Breast epithelium (tissue), 4 donors: Measurements from ENCODE around the gene CDH4. TPM values are rescaled to one million over a fixed set of nuclear protein-coding genes. Genes with fewer than 3 reads are reported as not detected.

Experiments
- DNase-seq, 2 donors: peaks; one replicate each; pipeline ENCODE4 v3.0.0-alpha.2; 2019; ENCODE audit warnings: low spot score in 2 of 2
- H3K27ac ChIP-seq, 2 donors: fragments of 200-600 bp; sonication (generic) in 1 of 2; one replicate each; pipeline ENCODE4 v1.5.1; 2016 to 2019; ENCODE audit warnings: mild to moderate bottlenecking in 1 of 2
- H3K27me3 ChIP-seq, 2 donors: fragments of 200-600 bp; sonication (generic) in 1 of 2; one replicate each; pipeline versions ENCODE4 v1.5.1 to v1.6.0; 2017 to 2019; ENCODE audit warnings: control low read depth in 1 of 2, mild to moderate bottlenecking in 1 of 2
- H3K36me3 ChIP-seq: fragments of 200-600 bp; one replicate; pipeline ENCODE4 v1.5.1; 2019
- H3K4me1 ChIP-seq, 2 donors: fragments of 200-600 bp; sonication (generic); one replicate each; pipeline ENCODE4 v1.5.1; 2016 to 2019; ENCODE audit warnings: control low read depth in 1 of 2
- H3K4me3 ChIP-seq, 3 donors: fragments of 200-600 bp; sonication (generic); 1 replicate in 2 of 3; 2 replicates in 1 of 3; pipeline ENCODE4 v1.5.1; 2016 to 2019; ENCODE audit warnings: mild to moderate bottlenecking in 3 of 3, moderate library complexity in 2 of 3
- H3K9me3 ChIP-seq, 2 donors: fragments of 200-600 bp; sonication (generic) in 1 of 2; one replicate each; pipeline ENCODE4 v1.5.1; 2016 to 2019; ENCODE audit warnings: control low read depth in 1 of 2
- CTCF ChIP-seq, 3 donors: fragments of 450-650 bp; IDR thresholded peaks; one replicate each; pipeline ENCODE4 v1.5.1; 2016 to 2017; ENCODE audit warnings: antibody characterized with exemption in 3 of 3, mild to moderate bottlenecking in 3 of 3, moderate library complexity in 3 of 3
- POLR2A ChIP-seq: fragments of 450-650 bp; IDR thresholded peaks from one replicate; pipeline ENCODE4 v1.6.1; 2016; ENCODE audit warnings: antibody characterized with exemption, mild to moderate bottlenecking, moderate library complexity
- POLR2AphosphoS5 ChIP-seq, 3 donors: sonication (generic); formaldehyde crosslinking; IDR thresholded peaks; one replicate each; pipeline ENCODE4 v1.6.1; 2017; ENCODE audit warnings: antibody characterized with exemption in 3 of 3
- intact Hi-C: fragments of 100-400 bp; cut with DNase I; formaldehyde crosslinking; loops from one replicate; pipeline ENCODE4 v1.15.1; 2023; ENCODE audit warnings: low total_unique reads
- total RNA-seq, 3 donors: library from RNA; depleted of rRNA; stranded (reverse); fragments of >200 nt; gene quantifications; one replicate each; pipeline ENCODE4 v1.1.0, GENCODE V29; 2016

Gene CDH4
- total RNA-seq, 3 donors from 2014 or later: under 0.01 TPM; not detected in 2

GRCh38 chr20:61614706-61615100 lies 362.6 kb downstream of the CDH4 start:
- DNase-seq: no peak
- Histone ChIP-seq H3K9me3 (peaks cover 3 to 18% of the 10 kb centered on the region in 2 donors), H3K36me3 (no peaks in the 10 kb centered on the region), H3K27me3 (peaks cover 0 to 25% of the 10 kb centered on the region in 2 donors), H3K4me3 (no peak overlapping the region), H3K4me1 (no peaks in the 10 kb centered on the region), H3K27ac (no peak overlapping the region)
- no peak for TF ChIP-seq POLR2A
- TF ChIP-seq CTCF (IDR thresholded peaks at IDR 0.05): no peak
- no peak for TF ChIP-seq POLR2AphosphoS5 (IDR thresholded peaks at IDR 0.05)
- intact Hi-C loops: no loop called here

DNA sequence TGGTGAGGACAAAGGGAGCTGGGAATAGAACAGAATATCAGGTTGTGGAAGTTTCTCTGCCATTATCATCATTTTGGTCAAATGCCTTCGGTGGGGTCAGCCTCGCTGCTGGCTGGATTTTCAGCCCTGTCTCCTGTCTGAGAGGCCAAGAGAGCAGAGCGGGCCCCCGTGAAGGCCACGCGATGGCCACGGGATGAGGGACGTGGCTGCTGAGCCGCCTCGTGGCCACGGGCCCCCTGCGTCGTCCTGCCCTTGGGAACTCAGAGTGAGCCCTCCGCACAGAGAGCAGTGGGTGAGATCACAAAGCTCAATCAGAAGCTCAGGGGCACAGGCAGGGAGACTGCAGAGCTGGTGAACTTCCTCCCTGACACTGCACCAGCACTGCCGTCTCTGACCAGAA lies 363.7 kb downstream of the CDH4 start:
- no peak for DNase-seq
- intact Hi-C loops: no loop called here
- H3K9me3 ChIP-seq: peaks cover 3 to 18% of the 10 kb centered on the region in 2 donors
- TF ChIP-seq CTCF (IDR thresholded peaks at IDR 0.05) (no peak), POLR2AphosphoS5 (IDR thresholded peaks at IDR 0.05) (no peak), POLR2A (no peak)
- H3K27ac ChIP-seq: no peak overlapping the region
- H3K27me3 ChIP-seq: peaks cover 0 to 25% of the 10 kb centered on the region in 2 donors
- no peaks in the 10 kb centered on the region for H3K4me1 ChIP-seq
- H3K36me3 ChIP-seq: no peaks in the 10 kb centered on the region
- H3K4me3 ChIP-seq: no peak overlapping the region

- Histone ChIP-seq H3K27ac (no peak overlapping the region), H3K27me3 (peaks cover 0 to 34% of the 10 kb centered on the region in 2 donors), H3K36me3 (no peaks in the 10 kb centered on the region), H3K4me3 (no peak overlapping the region), H3K9me3 (peaks cover 3 to 8% of the 10 kb centered on the region in 2 donors), H3K4me1 (no peaks in the 10 kb centered on the region)
- TF ChIP-seq POLR2AphosphoS5 (IDR thresholded peaks at IDR 0.05) (no peak), CTCF (IDR thresholded peaks at IDR 0.05) (no peak), POLR2A (no peak)
- no peak for DNase-seq
- intact Hi-C loops: no loop called here
These were observed 367.7 kb downstream of the CDH4 start for GRCh38 chr20:61619751-61620150.

GRCh38 chr20:61620174-61620573 lies 368.1 kb downstream of the CDH4 start:
- H3K9me3 ChIP-seq: peaks cover 3 to 8% of the 10 kb centered on the region in 2 donors
- no peak for DNase-seq
- H3K27ac ChIP-seq: no peak overlapping the region
- peaks cover 0 to 34% of the 10 kb centered on the region in 2 donors for H3K27me3 ChIP-seq
- H3K36me3 ChIP-seq: no peaks in the 10 kb centered on the region
- TF ChIP-seq POLR2A (no peak), POLR2AphosphoS5 (IDR thresholded peaks at IDR 0.05) (no peak), CTCF (IDR thresholded peaks at IDR 0.05) (no peak)
- H3K4me1 ChIP-seq: no peaks in the 10 kb centered on the region
- no peak overlapping the region for H3K4me3 ChIP-seq
- intact Hi-C loops: no loop called here

- Histone ChIP-seq H3K4me1 (no peaks in the 10 kb centered on the region), H3K27me3 (peaks cover 0 to 42% of the 10 kb centered on the region in 2 donors)
- intact Hi-C loops: no loop called here
These were observed 369.1 kb downstream of the CDH4 start for GRCh38 chr20:61621035-61621730.

More at GRCh38 chr20:61621035-61621730, 369.1 kb downstream of the CDH4 start:
- no peak for TF ChIP-seq POLR2A
- TF ChIP-seq CTCF (IDR thresholded peaks at IDR 0.05): no peak
- TF ChIP-seq POLR2AphosphoS5 (IDR thresholded peaks at IDR 0.05): no peak
- H3K4me3 ChIP-seq: no peak overlapping the region
- no peak overlapping the region for H3K27ac ChIP-seq
- H3K36me3 ChIP-seq: no peaks in the 10 kb centered on the region
- H3K9me3 ChIP-seq: peaks cover 3 to 8% of the 10 kb centered on the region in 2 donors
- DNase-seq: no peak
